Kidney (tissue), 14 donors: ENCODE measurements around the gene COL16A1. TPM values are rescaled to one million over a fixed set of nuclear protein-coding genes. Genes with fewer than 3 reads are reported as not detected.

ENCODE experiments used
- DNase-seq, 5 donors: peaks; one replicate each; pipeline ENCODE4 v3.0.0-alpha.2; 2013 to 2020
- FAIRE-seq: peaks from 2 replicates; lab custom pipeline; 2012; peaks lifted over from hg19 to GRCh38; lab: Jason Lieb, UNC
- H3K27ac ChIP-seq, 2 donors: one replicate each; pipeline ENCODE4 v1.7.0; 2013; ENCODE audit warnings: low read depth in 2 of 2, low read length in 2 of 2, inconsistent platforms in 1 of 2
- H3K27me3 ChIP-seq: one replicate; pipeline ENCODE4 v1.7.1; 2013; ENCODE audit warnings: low read length, inconsistent platforms; ENCODE audit not compliant: control insufficient read depth, insufficient read depth
- H3K36me3 ChIP-seq, 3 donors: one replicate each; pipeline versions ENCODE4 v1.7.0 to v1.7.1; 2013; ENCODE audit warnings: low read length in 3 of 3, control low read depth in 1 of 3, inconsistent platforms in 1 of 3; ENCODE audit not compliant: insufficient read depth in 3 of 3, control insufficient read depth in 2 of 3
- H3K4me1 ChIP-seq, 3 donors: one replicate each; pipeline versions ENCODE4 v1.7.0 to v1.7.1; 2013; ENCODE audit warnings: low read length in 3 of 3, inconsistent platforms in 1 of 3, low read depth in 1 of 3; ENCODE audit not compliant: control insufficient read depth in 2 of 3, insufficient read depth in 2 of 3
- H3K4me3 ChIP-seq, 3 donors: one replicate each; pipeline versions ENCODE4 v1.7.0 to v1.8.1; 2013; ENCODE audit warnings: low read length in 3 of 3, control low read depth in 1 of 3, inconsistent platforms in 1 of 3
- H3K9ac ChIP-seq, 3 donors: one replicate each; pipeline versions ENCODE4 v1.7.0 to v1.7.1; 2013; ENCODE audit warnings: low read length in 3 of 3, control low read depth in 1 of 3, inconsistent platforms in 1 of 3
- H3K9me3 ChIP-seq, 3 donors: one replicate each; pipeline versions ENCODE4 v1.7.0 to v1.7.1; 2013; ENCODE audit warnings: low read length in 3 of 3, control low read depth in 1 of 3, inconsistent platforms in 1 of 3; ENCODE audit not compliant: control insufficient read depth in 2 of 3, insufficient read depth in 1 of 3
- CTCF ChIP-seq: IDR thresholded peaks from 3 replicates; pipeline ENCODE4 v1.5.1; 2012; ENCODE audit warnings: mild to moderate bottlenecking, moderate library complexity, borderline replicate concordance; ENCODE audit not compliant: insufficient read depth; ENCODE audit errors: extremely low read depth
- intact Hi-C: fragments of 100-400 bp; cut with DNase I; formaldehyde crosslinking; loops from one replicate; pipeline ENCODE4 v1.11.1; 2022
- polyA plus RNA-seq: library from polyadenylated mRNA; stranded (reverse); fragments of 350-450 nt; fragmentation: Illumina TruSeq; extraction: RNeasy Lipid Tissue Mini Kit (QIAGEN cat#74804); gene quantifications from one replicate; pipeline ENCODE4 v1.2.3, GENCODE V29; 2014; ENCODE audit warnings: low read depth, low replicate concordance; ENCODE audit not compliant: insufficient read depth
- total RNA-seq: library from RNA; stranded (reverse); fragmentation: NEBNext Ultra II Directional; extraction: Animal tissue kit (Norgen Biotek cat#: 25700); gene quantifications from one replicate; pipeline ENCODE4 v1.2.1, GENCODE V29; 2021
- donor health status: control.
- donor health status: control.
- donor health status: control.
- donor health status: control.
- donor health status: control.
- donor health status: DM: yes; HTN: yes; CAD: no.
- donor health status: Normal renal cell carcinoma (clear cell type).

The COL16A1 gene
- total and polyA plus RNA-seq, 2 donors from 2014 or later, result 9.2 to 29.0 TPM

GRCh38 chr1:31690921-31691320 is 12.9 kb downstream of the COL16A1 start:
- FAIRE-seq, result no peak
- intact Hi-C loops, result no loop called here

GRCh38 chr1:31689854-31690253 is 14.0 kb downstream of the COL16A1 start:
- Histone ChIP-seq H3K4me1 (no peaks in the 10 kb centered on the region), H3K9ac (no peak overlapping the region), H3K27me3 (no peaks in the 10 kb centered on the region), H3K36me3 (no peaks in the 10 kb centered on the region), H3K27ac (no peak overlapping the region), H3K4me3 (no peak overlapping the region), H3K9me3 (no peaks in the 10 kb centered on the region)
- intact Hi-C loops, result no loop called here
- no peak for FAIRE-seq
- DNase-seq, result peak in 1 of 5 donors; percentile 26
- no peak for TF ChIP-seq CTCF

More at GRCh38 chr1:31690921-31691320, 12.9 kb downstream of the COL16A1 start:
- Histone ChIP-seq H3K27ac (no peak overlapping the region), H3K4me3 (no peak overlapping the region), H3K27me3 (no peaks in the 10 kb centered on the region), H3K9ac (no peak overlapping the region), H3K4me1 (no peaks in the 10 kb centered on the region), H3K36me3 (no peaks in the 10 kb centered on the region), H3K9me3 (no peaks in the 10 kb centered on the region)
- no peak for TF ChIP-seq CTCF
- no peak for DNase-seq

GRCh38 chr1:31689379-31689778 is 14.4 kb downstream of the COL16A1 start:
- no peaks in the 10 kb centered on the region for H3K27me3 ChIP-seq
- H3K4me3 ChIP-seq, result no peak overlapping the region
- FAIRE-seq (no peak), DNase-seq (peak in 1 of 5 donors; percentile 19)
- H3K36me3 ChIP-seq, result no peaks in the 10 kb centered on the region
- no peak for TF ChIP-seq CTCF
- no peak overlapping the region for H3K9ac ChIP-seq
- intact Hi-C loops, result no loop called here
- H3K27ac ChIP-seq, result no peak overlapping the region
- H3K4me1 ChIP-seq, result no peaks in the 10 kb centered on the region
- H3K9me3 ChIP-seq, result no peaks in the 10 kb centered on the region
